Measurements from ENCODE around the gene ZNF774. TPM values are rescaled to one million over a fixed set of nuclear protein-coding genes. Genes with fewer than 3 reads are reported as not detected.
A peak's percentile ranks its signal among the peaks of the same experiment; 100 is the strongest.

The ZNF774 gene
- total and polyA plus RNA-seq, 4 donors = 1.6 to 4.9 (median 2.2) TPM

DNA sequence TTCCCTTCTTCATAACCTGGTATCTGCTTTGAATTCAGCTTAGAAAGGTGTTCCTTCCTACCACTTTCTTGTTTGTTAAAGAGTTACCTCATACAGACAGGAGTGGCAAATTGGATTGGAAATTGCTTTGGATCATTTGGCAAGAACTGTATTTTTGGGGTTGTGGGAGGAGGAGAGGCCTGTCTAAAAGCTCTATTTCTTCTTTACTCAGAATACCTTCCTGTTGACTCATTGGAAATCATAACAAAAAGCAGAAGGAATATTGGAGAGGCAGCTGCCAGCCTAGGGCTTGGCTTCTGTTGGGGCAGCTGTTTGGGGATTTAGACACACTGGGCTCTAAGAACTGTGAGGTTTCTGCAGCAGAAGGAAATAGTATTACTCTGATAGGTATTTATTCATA lies 50.1 kb downstream of the ZNF774 start:
- Histone ChIP-seq H3K9me3 (ENCODE audit: control insufficient read depth in 4 of 4, insufficient read depth in 3 of 4, low read length in 3 of 4) (no peaks in the 10 kb centered on the region), H3K27ac (ENCODE audit: low read depth in 1 of 2, low read length in 1 of 2) (peak overlapping the region; percentile 80 to 93), H3K4me1 (ENCODE audit: control insufficient read depth in 5 of 5, insufficient read depth in 5 of 5, low read length in 5 of 5) (peaks cover 3 to 34% (median 17%) of the 10 kb centered on the region in 5 donors), H3K9ac (ENCODE audit: insufficient read depth in 1 of 2, low read length in 2 of 2) (peak overlapping the region in 1 of 2 donors; percentile 8), H3K36me3 (ENCODE audit: control insufficient read depth in 4 of 4, insufficient read depth in 4 of 4, low read length in 4 of 4) (no peaks in the 10 kb centered on the region), H3K27me3 (ENCODE audit: control insufficient read depth in 3 of 3, insufficient read depth in 3 of 3, low read length in 2 of 3) (no peaks in the 10 kb centered on the region), H3K4me3 (no peak overlapping the region)
- TF ChIP-seq, protein P1, sequence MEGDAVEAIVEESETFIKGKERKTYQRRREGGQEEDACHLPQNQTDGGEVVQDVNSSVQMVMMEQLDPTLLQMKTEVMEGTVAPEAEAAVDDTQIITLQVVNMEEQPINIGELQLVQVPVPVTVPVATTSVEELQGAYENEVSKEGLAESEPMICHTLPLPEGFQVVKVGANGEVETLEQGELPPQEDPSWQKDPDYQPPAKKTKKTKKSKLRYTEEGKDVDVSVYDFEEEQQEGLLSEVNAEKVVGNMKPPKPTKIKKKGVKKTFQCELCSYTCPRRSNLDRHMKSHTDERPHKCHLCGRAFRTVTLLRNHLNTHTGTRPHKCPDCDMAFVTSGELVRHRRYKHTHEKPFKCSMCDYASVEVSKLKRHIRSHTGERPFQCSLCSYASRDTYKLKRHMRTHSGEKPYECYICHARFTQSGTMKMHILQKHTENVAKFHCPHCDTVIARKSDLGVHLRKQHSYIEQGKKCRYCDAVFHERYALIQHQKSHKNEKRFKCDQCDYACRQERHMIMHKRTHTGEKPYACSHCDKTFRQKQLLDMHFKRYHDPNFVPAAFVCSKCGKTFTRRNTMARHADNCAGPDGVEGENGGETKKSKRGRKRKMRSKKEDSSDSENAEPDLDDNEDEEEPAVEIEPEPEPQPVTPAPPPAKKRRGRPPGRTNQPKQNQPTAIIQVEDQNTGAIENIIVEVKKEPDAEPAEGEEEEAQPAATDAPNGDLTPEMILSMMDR (IDR thresholded peaks at IDR 0.05; ENCODE audit: control extremely low read depth, extremely low read depth) = no peak
- ATAC-seq (ENCODE audit: insufficient read depth, low FRiP score) (peak; percentile 74), DNase-seq (peak in 2 of 3 donors; percentile 34 to 43)

DNA sequence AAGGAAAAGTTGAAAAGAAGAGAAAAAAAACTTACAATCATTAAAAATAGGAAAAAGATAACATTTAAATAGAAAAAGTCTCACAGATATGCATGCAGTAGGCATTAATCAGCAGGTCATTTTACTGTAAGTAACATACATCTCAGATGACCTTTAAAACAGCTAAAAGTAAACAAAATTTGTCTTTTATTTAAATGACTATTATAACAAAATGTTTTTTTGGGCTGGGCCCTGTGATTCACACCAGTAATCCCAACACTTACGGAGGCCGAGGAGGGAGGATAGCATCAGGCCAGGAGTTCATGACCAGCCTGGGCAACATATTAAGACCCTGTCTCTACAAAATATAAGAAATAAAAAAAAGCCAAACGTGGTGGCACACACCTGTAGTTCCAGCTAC lies 50.7 kb downstream of the ZNF774 start:
- peaks cover 3 to 36% (median 18%) of the 10 kb centered on the region in 5 donors for H3K4me1 ChIP-seq (ENCODE audit: control insufficient read depth in 5 of 5, insufficient read depth in 5 of 5, low read length in 5 of 5)
- H3K9ac ChIP-seq (ENCODE audit: insufficient read depth in 1 of 2, low read length in 2 of 2) = no peak overlapping the region
- H3K4me3 ChIP-seq = no peak overlapping the region
- no peaks in the 10 kb centered on the region for H3K9me3 ChIP-seq (ENCODE audit: control insufficient read depth in 4 of 4, insufficient read depth in 3 of 4, low read length in 3 of 4)
- H3K27ac ChIP-seq (ENCODE audit: low read depth in 1 of 2, low read length in 1 of 2) = peak overlapping the region in 1 of 2 donors; percentile 83
- no peak for ATAC-seq (ENCODE audit: insufficient read depth, low FRiP score)
- H3K36me3 ChIP-seq (ENCODE audit: control insufficient read depth in 4 of 4, insufficient read depth in 4 of 4, low read length in 4 of 4) = no peaks in the 10 kb centered on the region
- no peak for DNase-seq
- 75 to 92% methylated on average over 3 of the region's 3 CpGs for WGBS, 2 donors
- no peaks in the 10 kb centered on the region for H3K27me3 ChIP-seq (ENCODE audit: control insufficient read depth in 3 of 3, insufficient read depth in 3 of 3, low read length in 2 of 3)
- TF ChIP-seq, protein P1 (IDR thresholded peaks at IDR 0.05; ENCODE audit: control extremely low read depth, extremely low read depth) = no peak

DNA sequence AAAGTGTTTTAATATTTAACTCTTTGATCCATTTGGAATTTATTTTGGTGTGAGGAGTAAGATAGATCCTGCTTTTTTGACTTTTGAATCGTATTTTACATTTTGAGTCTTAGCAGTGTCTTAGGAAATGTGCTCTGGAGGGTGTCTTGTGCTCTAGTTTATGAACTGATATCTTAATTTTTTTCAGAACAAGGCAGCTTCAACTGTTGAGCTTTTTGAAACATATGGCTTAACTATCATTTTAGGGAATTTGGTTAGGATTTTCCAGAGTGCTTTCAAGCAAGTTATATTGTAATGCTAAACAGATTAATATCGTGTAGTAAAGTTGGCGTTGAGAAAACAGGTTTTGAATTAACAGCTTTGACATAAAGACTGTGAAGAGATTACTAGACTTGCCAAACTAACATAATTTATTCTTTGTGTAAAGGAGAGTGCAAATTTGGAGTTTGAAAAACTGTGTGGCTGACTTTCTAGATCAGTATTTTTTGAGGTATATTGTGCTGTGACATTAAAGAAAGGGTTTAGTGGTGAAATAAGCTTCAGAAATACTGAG lies 53.0 kb downstream of the ZNF774 start:
- Histone ChIP-seq H3K4me3 (no peak overlapping the region), H3K27me3 (ENCODE audit: control insufficient read depth in 3 of 3, insufficient read depth in 3 of 3, low read length in 2 of 3) (no peaks in the 10 kb centered on the region), H3K36me3 (ENCODE audit: control insufficient read depth in 4 of 4, insufficient read depth in 4 of 4, low read length in 4 of 4) (peaks cover 0 to 3% (median under 1%) of the 10 kb centered on the region in 4 donors), H3K9ac (ENCODE audit: insufficient read depth in 1 of 2, low read length in 2 of 2) (no peak overlapping the region), H3K9me3 (ENCODE audit: control insufficient read depth in 4 of 4, insufficient read depth in 3 of 4, low read length in 3 of 4) (no peaks in the 10 kb centered on the region), H3K4me1 (ENCODE audit: control insufficient read depth in 5 of 5, insufficient read depth in 5 of 5, low read length in 5 of 5) (peaks cover 3 to 42% (median 20%) of the 10 kb centered on the region in 5 donors), H3K27ac (ENCODE audit: low read depth in 1 of 2, low read length in 1 of 2) (no peak overlapping the region)
- TF ChIP-seq, protein P1 (IDR thresholded peaks at IDR 0.05; ENCODE audit: control extremely low read depth, extremely low read depth) = no peak
- WGBS, 2 donors = 65 to 68% methylated on average over 3 of the region's 3 CpGs
- DNase-seq (no peak), ATAC-seq (ENCODE audit: insufficient read depth, low FRiP score) (no peak)

DNA sequence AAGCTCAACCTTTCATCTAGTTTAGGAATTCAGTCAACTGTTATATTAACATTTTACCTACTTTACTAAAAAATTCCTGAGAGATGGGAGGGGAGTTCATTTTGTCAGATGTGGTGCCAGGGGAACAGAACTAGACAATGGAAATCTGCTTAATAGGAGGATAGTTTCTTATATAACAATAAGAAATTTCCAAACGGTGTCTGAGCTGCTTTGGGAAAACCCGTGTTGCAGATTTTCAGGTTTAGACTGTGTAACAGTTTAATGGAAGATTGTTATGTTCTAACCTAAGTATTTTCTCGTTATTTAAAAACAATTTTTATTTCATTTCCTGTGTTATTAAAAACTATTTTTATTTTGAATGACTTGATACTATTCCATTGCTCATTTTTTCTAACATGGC lies 55.3 kb downstream of the ZNF774 start:
- DNase-seq = no peak
- ATAC-seq (ENCODE audit: insufficient read depth, low FRiP score) = no peak
- no peak overlapping the region for H3K4me3 ChIP-seq
- H3K27me3 ChIP-seq (ENCODE audit: control insufficient read depth in 3 of 3, insufficient read depth in 3 of 3, low read length in 2 of 3) = no peaks in the 10 kb centered on the region
- peaks cover 0 to 3% (median under 1%) of the 10 kb centered on the region in 4 donors for H3K36me3 ChIP-seq (ENCODE audit: control insufficient read depth in 4 of 4, insufficient read depth in 4 of 4, low read length in 4 of 4)
- peaks cover 2 to 31% (median 13%) of the 10 kb centered on the region in 5 donors for H3K4me1 ChIP-seq (ENCODE audit: control insufficient read depth in 5 of 5, insufficient read depth in 5 of 5, low read length in 5 of 5)
- TF ChIP-seq, protein P1 (IDR thresholded peaks at IDR 0.05; ENCODE audit: control extremely low read depth, extremely low read depth) = no peak
- no peak overlapping the region for H3K27ac ChIP-seq (ENCODE audit: low read depth in 1 of 2, low read length in 1 of 2)
- WGBS, 2 donors = 50 to 60% methylated on average over 3 of the region's 3 CpGs
- no peak overlapping the region for H3K9ac ChIP-seq (ENCODE audit: insufficient read depth in 1 of 2, low read length in 2 of 2)
- no peaks in the 10 kb centered on the region for H3K9me3 ChIP-seq (ENCODE audit: control insufficient read depth in 4 of 4, insufficient read depth in 3 of 4, low read length in 3 of 4)

Measured in lung (tissue), 12 donors.